ENCODE measurements around the gene M6PR. TPM values are rescaled to one million over a fixed set of nuclear protein-coding genes. Genes with fewer than 3 reads are reported as not detected.
A peak's percentile ranks its signal among the peaks of the same experiment; 100 is the strongest.
"Not testable (repeated sequence)": the region's sequence is repeated elsewhere in the genome, so short reads cannot be mapped to it uniquely, and the experiment has no call there.

Gene M6PR
- total RNA-seq, 1 experiment from 2014 or later: 157 TPM

GRCh38 chr12:8913702-8914032 lies 35.8 kb downstream of the M6PR start:
- DNase-seq (ENCODE audit: low read depth in 1 of 2, low spot score in 2 of 2): no peak
- Histone ChIP-seq H3K9me3 (replicated peaks) (no peaks in the 10 kb centered on the region), H3K27me3 (replicated peaks) (no peaks in the 10 kb centered on the region), H3K4me1 (replicated peaks) (peaks cover 13% of the 10 kb centered on the region), H3K27ac (peak overlapping the region; percentile 80), H3K4me3 (peak overlapping the region; percentile 75), H3K36me3 (peaks cover 2% of the 10 kb centered on the region; the same call in 1 of the 2 replicates)

GRCh38 chr12:8912914-8913313 lies 36.5 kb downstream of the M6PR start:
- no peak for DNase-seq (ENCODE audit: low read depth in 1 of 2, low spot score in 2 of 2)
- no peaks in the 10 kb centered on the region for H3K27me3 ChIP-seq (replicated peaks)
- H3K4me1 ChIP-seq (replicated peaks): peaks cover 13% of the 10 kb centered on the region
- no peaks in the 10 kb centered on the region for H3K9me3 ChIP-seq (replicated peaks)
- H3K36me3 ChIP-seq: no peaks in the 10 kb centered on the region
- H3K27ac ChIP-seq: no peak overlapping the region
- H3K4me3 ChIP-seq: no peak overlapping the region

GRCh38 chr12:8911606-8912268 lies 37.7 kb downstream of the M6PR start:
- Histone ChIP-seq H3K27me3 (replicated peaks) (no peaks in the 10 kb centered on the region), H3K36me3 (no peaks in the 10 kb centered on the region), H3K4me3 (no peak overlapping the region), H3K27ac (no peak overlapping the region), H3K9me3 (replicated peaks) (no peaks in the 10 kb centered on the region), H3K4me1 (replicated peaks) (peaks cover 13% of the 10 kb centered on the region)
- DNase-seq (ENCODE audit: low read depth in 1 of 2, low spot score in 2 of 2): no peak

- DNase-seq (ENCODE audit: low read depth in 1 of 2, low spot score in 2 of 2): no peak
- H3K4me1 ChIP-seq (replicated peaks): peaks cover 9% of the 10 kb centered on the region
These were observed 39.7 kb downstream of the M6PR start for GRCh38 chr12:8909752-8910151.

GRCh38 chr12:8907513-8907912 lies 41.9 kb downstream of the M6PR start:
- no peaks in the 10 kb centered on the region for H3K36me3 ChIP-seq
- no peaks in the 10 kb centered on the region for H3K4me1 ChIP-seq (replicated peaks)

More at GRCh38 chr12:8909752-8910151, 39.7 kb downstream of the M6PR start:
- H3K27ac ChIP-seq: no peak overlapping the region
- H3K9me3 ChIP-seq (replicated peaks): no peaks in the 10 kb centered on the region
- no peaks in the 10 kb centered on the region for H3K36me3 ChIP-seq
- no peaks in the 10 kb centered on the region for H3K27me3 ChIP-seq (replicated peaks)
- H3K4me3 ChIP-seq: no peak overlapping the region

GRCh38 chr12:8906266-8907180 lies 42.9 kb downstream of the M6PR start:
- Histone ChIP-seq H3K27me3 (replicated peaks) (no peaks in the 10 kb centered on the region), H3K4me1 (replicated peaks) (no peaks in the 10 kb centered on the region), H3K9me3 (replicated peaks) (no peaks in the 10 kb centered on the region), H3K4me3 (no peak overlapping the region), H3K27ac (no peak overlapping the region), H3K36me3 (no peaks in the 10 kb centered on the region)
- DNase-seq (ENCODE audit: low read depth in 1 of 2, low spot score in 2 of 2): no peak

More at GRCh38 chr12:8907513-8907912, 41.9 kb downstream of the M6PR start:
- Histone ChIP-seq H3K27ac (no peak overlapping the region), H3K27me3 (replicated peaks) (no peaks in the 10 kb centered on the region), H3K9me3 (replicated peaks) (no peaks in the 10 kb centered on the region), H3K4me3 (no peak overlapping the region)
- no peak for DNase-seq (ENCODE audit: low read depth in 1 of 2, low spot score in 2 of 2)

- no peaks in the 10 kb centered on the region for H3K4me1 ChIP-seq (replicated peaks)
- H3K36me3 ChIP-seq: no peaks in the 10 kb centered on the region
- H3K27ac ChIP-seq: no peak overlapping the region
- H3K4me3 ChIP-seq: no peak overlapping the region
- no peaks in the 10 kb centered on the region for H3K27me3 ChIP-seq (replicated peaks)
- no peak for DNase-seq (ENCODE audit: low read depth in 1 of 2, low spot score in 2 of 2)
- no peaks in the 10 kb centered on the region for H3K9me3 ChIP-seq (replicated peaks)
These were observed 43.9 kb downstream of the M6PR start for GRCh38 chr12:8905546-8905945.

- H3K36me3 ChIP-seq: no peaks in the 10 kb centered on the region
- H3K27ac ChIP-seq: no peak overlapping the region
- H3K4me1 ChIP-seq (replicated peaks): no peaks in the 10 kb centered on the region
- H3K9me3 ChIP-seq (replicated peaks): no peaks in the 10 kb centered on the region
- DNase-seq (ENCODE audit: low read depth in 1 of 2, low spot score in 2 of 2): no peak
- no peak overlapping the region for H3K4me3 ChIP-seq
- no peaks in the 10 kb centered on the region for H3K27me3 ChIP-seq (replicated peaks)
These were observed 44.8 kb downstream of the M6PR start for GRCh38 chr12:8904665-8905064.

GRCh38 chr12:8903646-8904045 lies 45.8 kb downstream of the M6PR start:
- Histone ChIP-seq H3K4me3 (no peak overlapping the region), H3K27ac (no peak overlapping the region), H3K9me3 (replicated peaks) (no peaks in the 10 kb centered on the region), H3K4me1 (replicated peaks) (no peaks in the 10 kb centered on the region), H3K36me3 (no peaks in the 10 kb centered on the region), H3K27me3 (replicated peaks) (no peaks in the 10 kb centered on the region)
- no peak for DNase-seq (ENCODE audit: low read depth in 1 of 2, low spot score in 2 of 2)

GRCh38 chr12:8902703-8903102 lies 46.7 kb downstream of the M6PR start:
- H3K9me3 ChIP-seq (replicated peaks); H3K4me3 ChIP-seq; H3K4me1 ChIP-seq (replicated peaks); H3K36me3 ChIP-seq; H3K27ac ChIP-seq; H3K27me3 ChIP-seq (replicated peaks); DNase-seq (ENCODE audit: low read depth in 1 of 2, low spot score in 2 of 2): not testable (repeated sequence)

- H3K9me3 ChIP-seq (replicated peaks): no peaks in the 10 kb centered on the region
- H3K36me3 ChIP-seq: no peaks in the 10 kb centered on the region
- no peaks in the 10 kb centered on the region for H3K4me1 ChIP-seq (replicated peaks)
- no peaks in the 10 kb centered on the region for H3K27me3 ChIP-seq (replicated peaks)
- H3K27ac ChIP-seq: no peak overlapping the region
- no peak overlapping the region for H3K4me3 ChIP-seq
- no peak for DNase-seq (ENCODE audit: low read depth in 1 of 2, low spot score in 2 of 2)
These were observed 49.6 kb downstream of the M6PR start for GRCh38 chr12:8899830-8900229.

GRCh38 chr12:8897081-8897480 lies 52.4 kb downstream of the M6PR start:
- H3K36me3 ChIP-seq: no peaks in the 10 kb centered on the region
- H3K27ac ChIP-seq: no peak overlapping the region
- no peaks in the 10 kb centered on the region for H3K27me3 ChIP-seq (replicated peaks)
- no peak for DNase-seq (ENCODE audit: low read depth in 1 of 2, low spot score in 2 of 2)
- H3K4me3 ChIP-seq: no peak overlapping the region
- H3K4me1 ChIP-seq (replicated peaks): no peaks in the 10 kb centered on the region
- no peaks in the 10 kb centered on the region for H3K9me3 ChIP-seq (replicated peaks)

GRCh38 chr12:8894986-8895385 lies 54.5 kb downstream of the M6PR start:
- H3K4me1 ChIP-seq (replicated peaks): no peaks in the 10 kb centered on the region
- no peaks in the 10 kb centered on the region for H3K9me3 ChIP-seq (replicated peaks)
- no peak overlapping the region for H3K27ac ChIP-seq
- no peak overlapping the region for H3K4me3 ChIP-seq
- no peaks in the 10 kb centered on the region for H3K27me3 ChIP-seq (replicated peaks)
- no peak for DNase-seq (ENCODE audit: low read depth in 1 of 2, low spot score in 2 of 2)
- no peaks in the 10 kb centered on the region for H3K36me3 ChIP-seq

GRCh38 chr12:8894378-8894777 lies 55.1 kb downstream of the M6PR start:
- DNase-seq (ENCODE audit: low read depth in 1 of 2, low spot score in 2 of 2): no peak
- no peaks in the 10 kb centered on the region for H3K36me3 ChIP-seq
- H3K9me3 ChIP-seq (replicated peaks): no peaks in the 10 kb centered on the region
- no peaks in the 10 kb centered on the region for H3K27me3 ChIP-seq (replicated peaks)
- no peak overlapping the region for H3K27ac ChIP-seq
- no peaks in the 10 kb centered on the region for H3K4me1 ChIP-seq (replicated peaks)
- no peak overlapping the region for H3K4me3 ChIP-seq

Data from SJSA1 (cell line).